Measurements from ENCODE around the gene GRID2IP. TPM values are rescaled to one million over a fixed set of nuclear protein-coding genes. Genes with fewer than 3 reads are reported as not detected.

Gene GRID2IP
- total RNA-seq, 2 donors from 2014 or later, result 0.37 to 0.45 TPM

DNA sequence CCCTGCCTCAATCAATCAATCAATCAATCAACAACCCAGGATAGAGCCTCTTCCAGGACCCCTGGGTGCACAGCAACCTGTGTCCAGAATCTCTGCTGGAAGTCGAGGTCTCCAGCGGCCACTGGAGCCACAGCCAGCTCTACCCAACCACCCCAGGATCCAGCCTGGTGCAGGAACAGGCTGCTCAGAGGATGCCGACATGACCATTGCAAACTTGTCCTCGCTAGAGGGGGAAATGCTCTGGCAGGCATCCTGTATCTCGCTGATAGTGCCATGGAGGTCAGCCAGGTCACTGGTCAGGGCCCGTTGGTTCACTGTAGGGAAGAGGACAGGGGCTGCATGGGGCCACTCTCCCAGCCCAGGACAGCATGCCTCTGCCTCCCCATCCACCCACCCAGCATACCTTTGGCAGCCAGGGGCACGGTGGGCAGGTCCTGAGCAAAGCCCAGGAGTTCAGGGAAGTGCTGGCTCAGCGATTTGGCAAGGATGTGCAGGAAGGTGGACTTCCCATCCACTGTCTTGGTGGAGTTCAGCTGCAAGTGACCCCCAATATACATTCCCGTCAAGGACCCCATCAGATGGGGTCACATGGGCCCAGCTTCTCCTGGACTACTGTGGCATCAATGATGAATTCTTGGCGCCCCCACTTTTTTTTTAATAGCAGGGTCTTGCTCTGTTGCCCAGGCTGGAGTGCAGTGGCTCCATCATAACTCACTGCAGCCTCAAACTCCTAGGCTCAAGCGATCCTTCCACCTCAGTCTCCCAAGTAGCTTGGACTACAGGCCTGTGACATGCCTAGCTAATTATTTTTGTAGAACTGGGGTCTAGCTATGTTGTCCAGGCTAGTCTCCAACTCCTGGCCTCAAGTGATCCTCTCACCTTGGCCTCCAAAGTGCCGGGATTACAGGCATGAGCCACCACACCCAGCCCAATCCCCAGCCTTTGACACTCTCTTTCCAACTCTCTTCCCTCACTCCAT is 49.4 kb downstream of the GRID2IP start:
- Histone ChIP-seq H3K27ac (no peak overlapping the region), H3K36me3 (no peaks in the 10 kb centered on the region), H3K27me3 (no peaks in the 10 kb centered on the region), H3K9ac (ENCODE audit: low read depth in 2 of 2, low read length in 2 of 2) (no peak overlapping the region), H3K4me1 (no peaks in the 10 kb centered on the region), H3K4me3 (no peak overlapping the region), H3K9me3 (no peaks in the 10 kb centered on the region)
- TF ChIP-seq, protein P1, sequence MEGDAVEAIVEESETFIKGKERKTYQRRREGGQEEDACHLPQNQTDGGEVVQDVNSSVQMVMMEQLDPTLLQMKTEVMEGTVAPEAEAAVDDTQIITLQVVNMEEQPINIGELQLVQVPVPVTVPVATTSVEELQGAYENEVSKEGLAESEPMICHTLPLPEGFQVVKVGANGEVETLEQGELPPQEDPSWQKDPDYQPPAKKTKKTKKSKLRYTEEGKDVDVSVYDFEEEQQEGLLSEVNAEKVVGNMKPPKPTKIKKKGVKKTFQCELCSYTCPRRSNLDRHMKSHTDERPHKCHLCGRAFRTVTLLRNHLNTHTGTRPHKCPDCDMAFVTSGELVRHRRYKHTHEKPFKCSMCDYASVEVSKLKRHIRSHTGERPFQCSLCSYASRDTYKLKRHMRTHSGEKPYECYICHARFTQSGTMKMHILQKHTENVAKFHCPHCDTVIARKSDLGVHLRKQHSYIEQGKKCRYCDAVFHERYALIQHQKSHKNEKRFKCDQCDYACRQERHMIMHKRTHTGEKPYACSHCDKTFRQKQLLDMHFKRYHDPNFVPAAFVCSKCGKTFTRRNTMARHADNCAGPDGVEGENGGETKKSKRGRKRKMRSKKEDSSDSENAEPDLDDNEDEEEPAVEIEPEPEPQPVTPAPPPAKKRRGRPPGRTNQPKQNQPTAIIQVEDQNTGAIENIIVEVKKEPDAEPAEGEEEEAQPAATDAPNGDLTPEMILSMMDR (IDR thresholded peaks at IDR 0.05), result no peak
- intact Hi-C loops (cut with DNase I), result no loop called here
- DNase-seq, result no peak

GRCh38 chr7:6500691-6501090 is 50.6 kb downstream of the GRID2IP start:
- TF ChIP-seq, protein P1 (IDR thresholded peaks at IDR 0.05), result no peak
- intact Hi-C loops (cut with DNase I), result no loop called here
- DNase-seq, result no peak
- Histone ChIP-seq H3K36me3 (no peaks in the 10 kb centered on the region), H3K27ac (no peak overlapping the region), H3K9ac (ENCODE audit: low read depth in 2 of 2, low read length in 2 of 2) (no peak overlapping the region), H3K4me3 (no peak overlapping the region), H3K9me3 (no peaks in the 10 kb centered on the region), H3K4me1 (no peaks in the 10 kb centered on the region), H3K27me3 (no peaks in the 10 kb centered on the region)

DNA sequence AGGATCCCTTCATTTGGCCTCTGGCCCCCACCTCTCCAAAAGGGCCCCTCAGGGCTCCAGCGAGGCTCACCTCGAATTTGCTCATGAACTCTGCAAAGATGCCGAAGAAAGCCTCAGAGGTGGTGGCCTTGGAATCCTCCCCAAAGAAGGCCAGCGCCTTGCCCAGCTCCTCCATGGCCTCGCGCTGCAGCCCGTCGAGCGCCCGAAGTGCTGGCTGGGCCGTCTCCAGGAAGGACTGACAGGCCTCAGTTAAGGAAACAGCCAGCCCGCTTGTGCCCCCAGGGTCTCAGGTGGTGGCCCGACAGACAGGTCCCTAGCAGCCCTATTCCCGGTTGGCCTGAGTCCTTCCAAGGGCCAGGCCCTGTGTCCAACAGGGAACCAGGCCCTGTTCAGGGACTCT is 53.3 kb downstream of the GRID2IP start:
- no peak for DNase-seq
- H3K9ac ChIP-seq (ENCODE audit: low read depth in 2 of 2, low read length in 2 of 2), result no peak overlapping the region
- no peaks in the 10 kb centered on the region for H3K36me3 ChIP-seq
- H3K4me3 ChIP-seq, result no peak overlapping the region
- H3K9me3 ChIP-seq, result no peaks in the 10 kb centered on the region
- no peaks in the 10 kb centered on the region for H3K4me1 ChIP-seq
- no peak overlapping the region for H3K27ac ChIP-seq
- H3K27me3 ChIP-seq, result no peaks in the 10 kb centered on the region
- TF ChIP-seq, protein P1 (IDR thresholded peaks at IDR 0.05), result no peak
- intact Hi-C loops (cut with DNase I), result no loop called here

DNA sequence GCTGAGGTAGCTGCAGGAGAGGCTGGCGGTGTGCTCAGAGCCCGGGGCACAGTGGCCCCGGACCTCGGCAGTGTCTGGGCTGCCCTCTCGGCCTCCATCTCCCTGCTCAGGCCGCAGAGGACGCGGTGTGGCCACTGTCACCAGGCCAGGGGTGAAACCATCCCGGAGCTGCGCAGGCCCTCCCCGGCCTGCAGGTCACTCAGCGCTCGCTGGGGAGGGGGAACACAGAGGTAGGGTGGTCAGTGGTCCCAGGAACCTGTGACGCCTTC is 53.7 kb downstream of the GRID2IP start:
- TF ChIP-seq, protein P1 (IDR thresholded peaks at IDR 0.05), result no peak
- Histone ChIP-seq H3K4me1 (no peaks in the 10 kb centered on the region), H3K9me3 (no peaks in the 10 kb centered on the region), H3K27ac (no peak overlapping the region), H3K4me3 (no peak overlapping the region), H3K27me3 (no peaks in the 10 kb centered on the region), H3K9ac (ENCODE audit: low read depth in 2 of 2, low read length in 2 of 2) (no peak overlapping the region), H3K36me3 (no peaks in the 10 kb centered on the region)
- DNase-seq, result no peak
- intact Hi-C loops (cut with DNase I), result no loop called here

- no peak for DNase-seq
- Histone ChIP-seq H3K4me3 (no peak overlapping the region), H3K9ac (ENCODE audit: low read depth in 2 of 2, low read length in 2 of 2) (no peak overlapping the region)
These were observed 54.2 kb downstream of the GRID2IP start for GRCh38 chr7:6496842-6497636.

More at GRCh38 chr7:6496842-6497636, 54.2 kb downstream of the GRID2IP start:
- Histone ChIP-seq H3K9me3 (no peaks in the 10 kb centered on the region), H3K36me3 (no peaks in the 10 kb centered on the region), H3K4me1 (no peaks in the 10 kb centered on the region), H3K27me3 (no peaks in the 10 kb centered on the region), H3K27ac (no peak overlapping the region)
- intact Hi-C loops (cut with DNase I), result no loop called here
- TF ChIP-seq, protein P1 (IDR thresholded peaks at IDR 0.05), result no peak
